ENCODE results near the gene AMMECR1L.

GRCh38 chr2:127814677-127815076, 71.1 kb downstream of the AMMECR1L start:
- no peak for TF ChIP-seq CTCF (IDR thresholded peaks at IDR 0.05)
- no peak for TF ChIP-seq POLR2AphosphoS5 (IDR thresholded peaks at IDR 0.05)
- no peak for TF ChIP-seq POLR2A (IDR thresholded peaks at IDR 0.05)
